ENCODE results near the gene KHDRBS2. TPM values are rescaled to one million over a fixed set of nuclear protein-coding genes. Genes with fewer than 3 reads are reported as not detected.

Gene KHDRBS2
- total RNA-seq, 1 donor from 2014 or later: not detected

- intact Hi-C loops (cut with DNase I): no loop called here
- no peak overlapping the region for H3K27ac ChIP-seq
- H3K4me1 ChIP-seq: no peaks in the 10 kb centered on the region
- H3K9me3 ChIP-seq: no peaks in the 10 kb centered on the region
- DNase-seq (ENCODE audit: low spot score in 2 of 2): no peak
- no peak for TF ChIP-seq CTCF (IDR thresholded peaks at IDR 0.05)
- H3K27me3 ChIP-seq: no peaks in the 10 kb centered on the region
- no peak overlapping the region for H3K4me3 ChIP-seq
- H3K36me3 ChIP-seq: no peaks in the 10 kb centered on the region
Measured at GRCh38 chr6:61949161-61949560, 336.9 kb downstream of the KHDRBS2 start.

GRCh38 chr6:61947311-61947947 is 338.6 kb downstream of the KHDRBS2 start:
- Histone ChIP-seq H3K9me3 (no peaks in the 10 kb centered on the region), H3K4me3 (no peak overlapping the region), H3K27ac (no peak overlapping the region), H3K27me3 (no peaks in the 10 kb centered on the region), H3K36me3 (no peaks in the 10 kb centered on the region), H3K4me1 (no peaks in the 10 kb centered on the region)
- intact Hi-C loops (cut with DNase I): no loop called here
- TF ChIP-seq CTCF (IDR thresholded peaks at IDR 0.05): no peak
- no peak for DNase-seq (ENCODE audit: low spot score in 2 of 2)

DNA sequence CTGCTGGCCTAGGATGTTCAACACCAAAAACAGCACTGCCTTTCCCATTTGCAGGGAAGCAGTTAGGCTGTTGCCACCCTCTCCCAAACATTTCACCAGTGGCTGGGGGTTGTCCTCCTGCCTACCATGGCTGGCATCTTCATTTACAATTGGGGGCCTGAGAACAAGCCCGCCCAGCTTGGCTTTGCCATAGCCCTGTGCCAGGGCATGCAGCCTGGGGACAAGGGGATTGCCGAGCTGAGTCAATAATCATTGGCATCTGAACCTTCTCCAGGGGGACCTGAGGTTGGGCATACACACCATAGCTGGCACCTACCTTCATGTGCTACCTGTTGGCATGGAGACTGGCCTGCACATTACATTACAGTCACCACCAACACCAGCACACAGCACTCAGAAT is 345.1 kb downstream of the KHDRBS2 start:
- H3K27ac ChIP-seq: no peak overlapping the region
- intact Hi-C loops (cut with DNase I): no loop called here
- DNase-seq (ENCODE audit: low spot score in 2 of 2): no peak

GRCh38 chr6:61935242-61935846 is 350.7 kb downstream of the KHDRBS2 start:
- H3K27me3 ChIP-seq: no peaks in the 10 kb centered on the region
- no peaks in the 10 kb centered on the region for H3K4me1 ChIP-seq
- no peak overlapping the region for H3K4me3 ChIP-seq
- intact Hi-C loops (cut with DNase I): no loop called here
- DNase-seq (ENCODE audit: low spot score in 2 of 2): no peak
- TF ChIP-seq CTCF (IDR thresholded peaks at IDR 0.05): no peak
- no peak overlapping the region for H3K27ac ChIP-seq
- H3K9me3 ChIP-seq: no peaks in the 10 kb centered on the region
- no peaks in the 10 kb centered on the region for H3K36me3 ChIP-seq

More for the DNA sequence above, 345.1 kb downstream of the KHDRBS2 start:
- Histone ChIP-seq H3K4me1 (no peaks in the 10 kb centered on the region), H3K4me3 (no peak overlapping the region), H3K36me3 (no peaks in the 10 kb centered on the region), H3K9me3 (no peaks in the 10 kb centered on the region), H3K27me3 (no peaks in the 10 kb centered on the region)
- TF ChIP-seq CTCF (IDR thresholded peaks at IDR 0.05): no peak

GRCh38 chr6:61909486-61909885 is 376.5 kb downstream of the KHDRBS2 start:
- Histone ChIP-seq H3K4me3 (no peak overlapping the region), H3K9me3 (no peaks in the 10 kb centered on the region), H3K27ac (no peak overlapping the region), H3K27me3 (no peaks in the 10 kb centered on the region), H3K4me1 (no peaks in the 10 kb centered on the region), H3K36me3 (no peaks in the 10 kb centered on the region)
- DNase-seq (ENCODE audit: low spot score in 2 of 2): no peak
- intact Hi-C loops (cut with DNase I): no loop called here
- no peak for TF ChIP-seq CTCF (IDR thresholded peaks at IDR 0.05)

Data from ascending aorta (tissue), 2 donors.